Spinal cord (tissue), 10 donors: Measurements from ENCODE around the gene LRRTM1. TPM values are rescaled to one million over a fixed set of nuclear protein-coding genes. Genes with fewer than 3 reads are reported as not detected.

ENCODE experiments used
- DNase-seq, 6 donors: peaks; one replicate each; pipeline versions ENCODE4 v3.0.0 to v3.0.0-alpha.2; 2013 to 2015; ENCODE audit warnings: low spot score in 6 of 6, low read depth in 4 of 6
- H3K27ac ChIP-seq: one replicate; pipeline ENCODE4 v1.5.1; 2013; ENCODE audit warnings: low read depth, low read length, control low read depth
- H3K27me3 ChIP-seq: one replicate; pipeline ENCODE4 v1.6.1; 2013; ENCODE audit warnings: low read length; ENCODE audit not compliant: control insufficient read depth, insufficient read depth
- H3K36me3 ChIP-seq: one replicate; pipeline ENCODE4 v1.6.1; 2013; ENCODE audit warnings: low read length; ENCODE audit not compliant: control insufficient read depth, insufficient read depth
- H3K4me1 ChIP-seq: one replicate; pipeline ENCODE4 v1.6.1; 2013; ENCODE audit warnings: low read length; ENCODE audit not compliant: control insufficient read depth, insufficient read depth
- H3K4me3 ChIP-seq: one replicate; pipeline ENCODE4 v1.5.1; 2013; ENCODE audit warnings: low read depth, low read length, control low read depth
- H3K9me3 ChIP-seq: one replicate; pipeline ENCODE4 v1.6.1; 2013; ENCODE audit warnings: low read length; ENCODE audit not compliant: control insufficient read depth, insufficient read depth
- whole genome bisulfite sequencing: methylation state at CpG from one replicate; pipeline ENCODE4 v1.1.5; 2013; ENCODE audit warnings: missing lambda C conversion rate; ENCODE audit not compliant: insufficient coverage; 5-methylcytosine and 5-hydroxymethylcytosine counted together
- polyA plus RNA-seq, 2 donors: library from polyadenylated mRNA; unstranded; fragments of 120-200 nt; gene quantifications; one replicate each; pipeline ENCODE4 v1.2.1, GENCODE V29; 2013; ENCODE audit not compliant: insufficient read length in 2 of 2
- total RNA-seq, 2 donors: library from RNA; depleted of rRNA in 1 of 2; stranded (reverse); fragments of 120-200 nt in 1 of 2; fragments of >200 nt in 1 of 2; gene quantifications; one replicate each; pipeline versions ENCODE4 v1.2.3 to v1.2.4, GENCODE V29; 2013 to 2014
- donor health status: healthy.

The LRRTM1 gene
- total and polyA plus RNA-seq, 4 donors, result 5.9 to 44.9 (median 23.5) TPM

DNA sequence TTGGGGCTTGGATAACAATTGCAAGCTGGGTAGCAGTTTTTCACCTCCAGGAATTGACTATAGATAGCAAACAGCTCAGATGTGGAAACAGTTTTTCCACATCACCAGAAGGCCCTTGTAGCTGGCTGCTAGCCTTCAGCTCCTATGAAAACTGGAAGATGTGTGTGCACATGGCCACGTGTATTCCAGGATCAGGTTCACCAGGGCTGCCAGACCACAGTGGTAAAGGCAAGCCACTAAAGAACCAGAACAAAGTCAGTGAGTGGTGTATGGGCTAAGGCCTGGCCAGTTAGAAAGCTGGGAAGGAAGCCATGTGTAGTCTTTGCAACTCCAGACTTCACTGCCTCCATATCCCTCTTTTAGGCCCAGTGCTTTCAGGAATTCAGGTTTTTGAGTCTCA lies 12.9 kb downstream of the LRRTM1 start:
- H3K4me1 ChIP-seq, result peaks cover 5% of the 10 kb centered on the region
- no peak for DNase-seq

DNA sequence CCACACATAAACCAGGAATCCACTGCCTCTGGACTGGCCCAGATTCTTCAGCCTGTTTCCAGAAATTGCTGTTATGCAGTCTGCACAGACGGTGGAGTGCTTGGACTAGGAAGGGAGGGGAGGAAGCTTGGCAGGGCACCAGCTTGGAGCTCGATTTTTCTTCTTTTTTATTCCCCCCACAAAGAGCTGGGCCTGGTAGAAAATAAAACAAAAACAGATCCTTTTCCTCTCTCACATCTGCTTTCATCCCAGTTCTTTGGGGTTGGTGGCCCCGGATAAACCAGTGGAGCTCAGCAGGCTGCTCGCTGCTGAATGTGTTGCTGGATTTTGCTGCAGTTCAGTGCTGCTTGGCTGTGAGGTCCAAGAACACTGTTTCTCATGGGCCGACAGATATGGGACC lies 16.0 kb downstream of the LRRTM1 start:
- Histone ChIP-seq H3K27ac (peak overlapping the region; percentile 80), H3K4me1 (peaks cover 5% of the 10 kb centered on the region), H3K4me3 (peak overlapping the region; percentile 2), H3K9me3 (no peaks in the 10 kb centered on the region), H3K36me3 (no peaks in the 10 kb centered on the region), H3K27me3 (no peaks in the 10 kb centered on the region)
- WGBS, result 17% methylated on average over 3 of the region's 5 CpGs
- peak in 4 of 6 donors; percentile 72 to 93 (median 82) for DNase-seq

More for the DNA sequence above, 12.9 kb downstream of the LRRTM1 start:
- H3K27ac ChIP-seq, result no peak overlapping the region
- H3K27me3 ChIP-seq, result no peaks in the 10 kb centered on the region
- no peaks in the 10 kb centered on the region for H3K36me3 ChIP-seq
- H3K9me3 ChIP-seq, result no peaks in the 10 kb centered on the region
- 55% methylated on average over 1 of the region's 1 CpG for WGBS
- no peak overlapping the region for H3K4me3 ChIP-seq

DNA sequence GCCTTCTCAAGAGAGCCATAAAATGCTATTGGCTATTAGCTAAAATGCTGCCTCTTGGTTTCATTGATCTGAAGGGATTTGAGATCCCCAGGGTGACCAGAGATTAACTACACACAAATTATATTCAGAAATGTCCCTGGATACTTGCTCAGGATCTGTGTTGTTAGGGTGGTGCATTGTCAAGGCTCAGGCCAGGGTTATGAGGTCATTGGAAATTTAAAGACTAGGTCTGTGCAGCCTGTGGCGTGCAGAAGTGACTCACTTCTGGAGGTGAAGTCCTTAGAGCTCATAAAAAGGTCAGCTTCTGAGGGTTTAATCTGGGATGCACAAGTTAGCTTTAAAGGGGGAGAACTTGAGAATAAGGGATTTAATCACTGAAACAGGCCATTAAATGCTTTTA lies 23.5 kb downstream of the LRRTM1 start:
- no peak overlapping the region for H3K4me3 ChIP-seq
- no peaks in the 10 kb centered on the region for H3K36me3 ChIP-seq
- DNase-seq, result peak in 1 of 6 donors; percentile 22
- no peak overlapping the region for H3K27ac ChIP-seq
- no peaks in the 10 kb centered on the region for H3K4me1 ChIP-seq
- H3K9me3 ChIP-seq, result no peaks in the 10 kb centered on the region
- H3K27me3 ChIP-seq, result no peaks in the 10 kb centered on the region
- WGBS, result 100% methylated on average over 1 of the region's 1 CpG

- Histone ChIP-seq H3K36me3 (no peaks in the 10 kb centered on the region), H3K4me1 (no peaks in the 10 kb centered on the region), H3K27me3 (no peaks in the 10 kb centered on the region), H3K4me3 (no peak overlapping the region), H3K9me3 (no peaks in the 10 kb centered on the region), H3K27ac (no peak overlapping the region)
- no peak for DNase-seq
- WGBS, result no CpG with 5 or more reads among the region's 2 CpGs
Observed at GRCh38 chr2:80280598-80280997, 24.0 kb downstream of the LRRTM1 start.

DNA sequence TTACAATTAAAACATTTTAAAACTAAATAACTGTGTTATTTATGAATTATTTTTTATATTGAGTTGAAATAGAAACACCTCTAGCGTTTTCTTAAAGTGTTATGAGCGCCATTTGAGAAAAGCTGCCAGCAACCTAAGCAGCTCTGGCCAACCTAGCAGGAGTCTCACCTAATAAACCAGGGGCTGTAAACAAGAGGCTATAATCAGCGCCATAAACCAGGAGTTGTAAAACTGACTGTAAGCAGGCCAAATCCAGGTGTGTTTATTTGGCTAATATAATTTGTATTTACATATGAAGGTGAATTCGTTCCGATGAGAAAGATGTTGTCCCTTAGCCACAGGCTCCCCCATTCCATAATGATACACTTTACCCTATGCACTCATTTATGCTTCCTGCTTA lies 34.7 kb downstream of the LRRTM1 start:
- Histone ChIP-seq H3K36me3 (no peaks in the 10 kb centered on the region), H3K27me3 (no peaks in the 10 kb centered on the region), H3K4me1 (no peaks in the 10 kb centered on the region), H3K4me3 (no peak overlapping the region), H3K9me3 (no peaks in the 10 kb centered on the region), H3K27ac (no peak overlapping the region)
- DNase-seq, result no peak
- WGBS, result 71% methylated on average over 2 of the region's 5 CpGs

DNA sequence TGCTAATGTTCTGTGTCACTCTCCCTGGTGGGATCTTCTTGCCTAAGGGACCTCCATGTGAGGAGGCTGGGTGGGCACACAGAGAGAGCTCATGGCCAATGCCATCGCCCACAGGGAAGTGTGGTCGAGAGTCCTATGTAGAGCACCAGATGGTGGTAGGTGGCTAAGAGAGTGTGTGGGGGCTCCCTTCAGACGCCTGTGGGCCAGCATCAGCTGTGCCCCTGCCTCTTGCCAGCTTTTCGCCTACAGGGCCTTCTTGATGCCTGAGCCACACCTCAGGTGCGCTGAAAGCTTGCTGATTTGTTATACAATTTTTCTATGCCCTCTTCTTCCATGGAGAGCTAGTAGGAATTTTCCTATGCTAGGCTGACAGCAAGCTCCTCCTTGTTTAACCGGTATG lies 38.3 kb downstream of the LRRTM1 start:
- 100% methylated on average over 3 of the region's 6 CpGs for WGBS
- H3K4me3 ChIP-seq, result no peak overlapping the region
- H3K9me3 ChIP-seq, result no peaks in the 10 kb centered on the region
- DNase-seq, result no peak
- no peaks in the 10 kb centered on the region for H3K27me3 ChIP-seq
- no peaks in the 10 kb centered on the region for H3K36me3 ChIP-seq
- no peaks in the 10 kb centered on the region for H3K4me1 ChIP-seq
- no peak overlapping the region for H3K27ac ChIP-seq

- H3K36me3 ChIP-seq, result no peaks in the 10 kb centered on the region
- H3K27ac ChIP-seq, result no peak overlapping the region
- no peak for DNase-seq
- H3K27me3 ChIP-seq, result no peaks in the 10 kb centered on the region
- no peak overlapping the region for H3K4me3 ChIP-seq
- 79% methylated on average over 2 of the region's 3 CpGs for WGBS
- H3K4me1 ChIP-seq, result no peaks in the 10 kb centered on the region
- H3K9me3 ChIP-seq, result no peaks in the 10 kb centered on the region
Observed at GRCh38 chr2:80259292-80259691, 45.3 kb downstream of the LRRTM1 start.

DNA sequence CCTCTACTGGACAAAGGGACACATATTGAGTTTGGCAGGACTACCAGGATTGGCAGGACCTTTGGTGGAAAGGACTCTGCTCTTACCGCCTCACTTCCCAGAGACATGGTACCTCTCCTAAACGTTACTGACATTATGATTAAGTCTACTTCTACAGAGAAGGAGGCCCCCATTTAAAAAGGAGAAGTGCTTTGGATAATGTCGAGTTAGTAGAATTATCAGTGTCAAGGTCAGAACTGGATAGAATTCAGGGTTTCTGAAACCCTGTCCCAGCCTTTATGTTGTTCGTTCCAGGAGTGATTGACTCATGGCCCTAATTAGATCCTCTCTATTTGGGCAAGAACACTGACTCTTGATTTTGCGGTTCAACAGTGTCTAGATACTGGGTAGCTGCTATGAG lies 45.8 kb downstream of the LRRTM1 start:
- Histone ChIP-seq H3K9me3 (no peaks in the 10 kb centered on the region), H3K4me1 (no peaks in the 10 kb centered on the region), H3K4me3 (no peak overlapping the region), H3K27me3 (no peaks in the 10 kb centered on the region), H3K36me3 (no peaks in the 10 kb centered on the region), H3K27ac (no peak overlapping the region)
- no peak for DNase-seq
- 94% methylated on average over 2 of the region's 5 CpGs for WGBS

- DNase-seq, result peak in 1 of 6 donors; percentile 32
- Histone ChIP-seq H3K4me3 (no peak overlapping the region), H3K9me3 (no peaks in the 10 kb centered on the region), H3K27ac (no peak overlapping the region), H3K27me3 (no peaks in the 10 kb centered on the region), H3K4me1 (no peaks in the 10 kb centered on the region), H3K36me3 (no peaks in the 10 kb centered on the region)
- 81% methylated on average over 4 of the region's 5 CpGs for WGBS
Observed at GRCh38 chr2:80258341-80258740, 46.2 kb downstream of the LRRTM1 start.

GRCh38 chr2:80257450-80257849 lies 47.1 kb downstream of the LRRTM1 start:
- H3K4me1 ChIP-seq, result no peaks in the 10 kb centered on the region
- WGBS, result no CpG with 5 or more reads among the region's 4 CpGs
- H3K9me3 ChIP-seq, result no peaks in the 10 kb centered on the region
- no peaks in the 10 kb centered on the region for H3K36me3 ChIP-seq
- no peak overlapping the region for H3K4me3 ChIP-seq
- no peaks in the 10 kb centered on the region for H3K27me3 ChIP-seq
- H3K27ac ChIP-seq, result no peak overlapping the region
- peak in 1 of 6 donors; percentile 52 for DNase-seq
